ENCODE measurements around the gene KCNK5.

The KCNK5 gene

DNA sequence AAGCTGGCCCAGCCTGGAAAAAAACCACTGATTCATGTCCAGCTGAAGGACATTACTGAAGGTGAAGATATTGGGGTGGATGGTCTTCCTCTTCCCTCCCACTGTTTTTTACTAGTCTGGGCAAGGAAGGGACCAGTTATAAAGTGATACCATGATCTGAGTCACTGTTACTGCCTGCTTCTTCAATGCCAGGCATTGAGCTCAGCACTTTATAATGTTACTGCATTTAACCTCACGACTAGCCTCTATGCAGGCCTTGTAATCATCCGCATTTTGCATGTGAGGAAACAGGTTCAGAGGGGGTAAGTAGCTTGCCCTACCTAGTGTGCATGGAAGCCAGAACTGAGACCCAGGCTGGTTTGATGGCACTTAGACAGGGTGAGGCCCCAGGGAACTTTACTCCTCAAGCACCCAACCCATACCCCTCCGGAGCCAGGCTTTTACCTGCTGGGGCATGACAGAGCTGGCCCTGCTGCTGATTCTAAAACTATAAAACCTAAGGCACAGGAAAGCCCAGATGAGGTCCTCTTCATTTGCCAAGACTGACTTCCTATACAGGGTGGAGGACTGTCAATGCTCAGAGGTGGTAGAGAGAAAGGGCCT, 11.0 kb upstream of the KCNK5 start:
- no peak for DNase-seq (ENCODE audit: low read depth in 1 of 2, low spot score in 1 of 2)

DNA sequence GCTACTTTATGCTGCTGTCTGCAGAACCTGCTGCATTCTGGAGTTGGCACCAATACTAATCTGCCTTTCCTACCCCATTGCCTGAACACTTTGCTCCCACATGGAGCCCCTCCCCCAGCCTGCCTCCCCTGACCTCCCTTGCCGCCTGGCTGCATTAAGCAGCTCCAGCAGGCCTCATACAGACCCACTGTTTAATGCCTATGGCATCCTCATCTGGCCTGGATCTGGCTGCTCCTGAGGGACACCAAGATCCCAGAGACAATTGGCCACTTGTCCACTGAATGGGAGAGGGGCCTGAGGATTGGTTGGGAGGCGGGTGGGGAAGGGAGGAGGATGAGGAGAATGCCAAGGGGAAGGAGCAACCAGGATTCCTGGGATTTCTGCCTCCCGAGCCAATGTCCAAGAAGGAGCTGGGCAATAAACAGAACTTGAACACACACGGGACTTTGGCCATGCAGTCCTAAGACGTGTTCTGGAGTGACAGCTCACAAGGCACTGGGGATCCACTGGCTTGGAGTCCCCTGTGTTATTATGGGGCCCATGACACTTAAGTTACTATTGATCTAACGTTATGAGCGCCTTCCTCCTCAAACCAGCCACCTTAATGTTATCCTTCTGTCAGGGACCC, 10.4 kb upstream of the KCNK5 start:
- no peak for DNase-seq (ENCODE audit: low read depth in 1 of 2, low spot score in 1 of 2)

DNA sequence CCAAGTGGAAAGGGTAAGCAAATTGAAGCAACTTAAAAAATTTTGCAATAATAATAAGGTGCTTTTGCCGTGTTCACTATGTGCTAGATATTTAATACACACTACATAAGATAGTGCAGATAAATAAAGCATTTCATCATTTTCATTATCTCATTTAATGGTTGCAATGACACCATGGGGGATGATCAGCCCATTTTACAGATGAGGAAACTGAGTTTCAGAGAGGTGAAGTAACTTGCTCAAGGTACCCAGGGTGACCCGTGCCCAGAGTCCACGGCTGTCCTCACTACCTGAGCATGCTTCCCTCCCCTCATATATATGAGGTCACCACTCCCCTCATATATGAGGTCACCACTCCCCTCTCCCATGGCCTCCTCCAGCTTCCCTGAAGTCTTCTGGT, 7.5 kb upstream of the KCNK5 start:
- DNase-seq (ENCODE audit: low read depth in 1 of 2, low spot score in 1 of 2): no peak

DNA sequence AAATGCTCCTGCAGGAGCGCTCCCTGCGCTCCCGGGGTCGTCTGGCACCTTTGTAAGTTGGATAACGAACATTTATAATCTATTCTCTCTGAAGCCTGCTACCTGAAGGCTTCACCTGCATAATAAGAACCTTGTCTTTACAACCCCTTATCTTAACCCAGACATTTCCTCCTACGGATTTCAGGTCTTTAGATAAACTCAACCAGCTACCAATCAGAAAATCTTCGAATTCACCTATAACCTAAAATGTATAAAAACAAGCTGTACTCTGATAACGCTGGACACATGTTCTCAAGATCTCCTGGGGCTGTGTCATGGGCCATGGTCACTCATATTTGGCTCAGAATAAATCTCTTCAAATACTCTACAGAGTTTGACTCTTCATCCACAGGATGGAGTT, 4.1 kb upstream of the KCNK5 start:
- DNase-seq (ENCODE audit: low read depth in 1 of 2, low spot score in 1 of 2): no peak

DNA sequence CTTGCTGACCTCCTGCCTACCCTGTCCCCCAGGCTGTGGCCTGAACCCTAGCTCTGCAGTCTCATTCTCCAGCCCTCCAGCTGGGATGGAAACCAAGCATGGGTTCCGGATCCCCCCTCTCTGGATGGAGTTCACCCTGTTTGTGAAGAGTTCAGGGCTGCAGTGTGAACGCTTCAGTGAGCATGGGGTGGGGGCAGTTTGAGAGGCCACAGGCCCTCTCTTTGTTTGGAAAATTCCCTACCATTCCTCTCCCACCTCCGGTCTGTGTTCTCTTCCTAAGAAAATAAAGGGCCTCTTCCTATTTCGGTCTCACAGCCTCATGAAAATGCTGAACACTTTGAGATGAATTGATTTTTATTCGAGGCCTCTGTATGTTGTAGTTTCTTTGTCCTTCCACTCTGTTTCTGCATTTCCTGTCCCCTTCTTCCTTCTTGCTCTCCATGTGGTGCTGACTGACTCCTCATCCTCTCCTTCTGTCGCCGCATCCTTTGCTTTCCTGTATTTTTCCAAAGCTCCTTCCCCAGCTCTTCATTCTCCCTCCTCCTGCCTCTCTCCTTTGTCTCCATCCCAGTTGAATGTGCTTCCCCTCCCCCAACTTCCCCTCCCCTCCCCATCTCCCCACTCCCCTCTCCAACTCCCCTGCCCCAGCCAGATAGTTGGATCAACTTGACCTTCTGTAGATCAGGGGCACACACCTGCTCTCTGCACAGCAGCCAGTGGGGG, 2.4 kb upstream of the KCNK5 start:
- DNase-seq (ENCODE audit: low read depth in 1 of 2, low spot score in 1 of 2): no peak

DNA sequence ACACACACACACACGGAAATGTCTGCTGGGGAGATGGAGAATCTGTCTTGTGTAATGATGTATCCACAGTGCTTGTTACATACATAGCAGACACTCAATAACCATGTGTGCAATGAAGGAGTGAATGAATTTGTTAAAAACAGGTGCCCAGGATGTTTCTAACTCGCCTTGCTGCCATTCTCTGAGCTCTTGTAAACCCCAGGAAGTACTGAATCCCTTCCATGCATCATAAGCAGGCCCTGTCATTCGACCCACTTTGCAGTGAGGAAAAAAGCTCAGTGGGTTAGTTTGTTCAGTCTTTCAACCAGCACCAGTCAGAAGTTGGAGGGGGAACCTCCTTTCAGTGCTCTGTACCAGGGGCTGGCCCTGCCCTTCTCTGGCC, 1.4 kb upstream of the KCNK5 start:
- no peak for DNase-seq (ENCODE audit: low read depth in 1 of 2, low spot score in 1 of 2)

DNA sequence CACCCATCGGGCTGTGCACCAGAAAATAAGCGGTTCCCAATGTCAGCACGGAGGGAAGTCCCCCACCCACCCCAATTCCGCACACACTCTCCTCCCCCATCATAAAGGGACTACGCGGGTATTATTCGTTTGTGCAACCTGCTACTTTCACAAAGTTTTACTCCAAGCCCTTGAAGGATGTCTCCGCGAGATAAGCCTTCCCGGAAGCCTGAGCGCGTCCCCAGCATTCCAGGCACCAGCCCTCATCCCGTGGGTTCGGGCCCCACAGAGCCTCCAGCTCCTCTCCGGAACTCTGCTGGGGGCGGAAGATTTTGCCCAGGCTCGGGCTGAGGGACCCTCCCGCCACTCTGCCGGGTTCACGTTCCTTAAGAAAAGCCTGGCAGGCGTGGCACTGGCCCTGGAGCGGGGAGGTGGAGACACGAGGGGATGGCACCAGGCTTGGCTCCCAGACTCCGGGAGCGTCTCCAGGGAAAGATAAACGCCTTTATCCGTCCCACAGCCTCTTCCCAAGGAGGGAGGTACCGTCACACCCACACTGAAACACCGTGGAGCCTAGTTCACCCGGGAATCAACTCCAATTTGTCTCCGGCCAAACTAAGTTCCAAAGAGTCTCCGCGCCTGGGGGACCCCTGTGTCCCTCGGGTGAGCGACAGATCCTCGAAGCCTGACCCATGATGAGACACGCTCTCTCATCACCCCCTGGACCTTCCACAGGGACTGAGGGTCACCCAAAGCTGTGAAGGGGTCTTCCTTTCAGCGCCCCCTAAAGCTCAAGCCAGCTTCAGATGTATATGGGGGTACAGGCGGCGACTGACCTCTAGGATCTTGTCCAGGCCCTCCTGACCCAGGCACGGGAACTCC, 934 bp downstream of the KCNK5 start:
- no peak for DNase-seq (ENCODE audit: low read depth in 1 of 2, low spot score in 1 of 2)

DNA sequence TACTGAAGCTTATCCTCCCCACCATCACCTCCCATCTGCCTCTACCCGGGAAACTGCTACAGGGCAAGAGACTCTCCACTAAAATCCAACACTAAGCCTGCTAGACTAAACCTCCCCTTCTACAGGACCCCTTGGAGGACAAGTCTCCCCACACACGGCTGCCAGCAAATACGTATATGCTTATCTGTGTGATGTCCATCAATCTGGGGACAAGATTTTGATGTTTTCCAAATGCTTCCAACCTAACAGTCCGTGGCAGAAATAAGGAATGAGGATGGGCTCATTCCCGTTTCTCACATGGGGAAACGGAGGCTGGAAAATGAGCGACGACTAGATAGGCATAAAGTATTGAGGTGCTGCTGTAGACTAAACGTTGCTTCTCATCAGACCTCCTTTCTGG, 1.8 kb downstream of the KCNK5 start:
- no peak for DNase-seq (ENCODE audit: low read depth in 1 of 2, low spot score in 1 of 2)

DNA sequence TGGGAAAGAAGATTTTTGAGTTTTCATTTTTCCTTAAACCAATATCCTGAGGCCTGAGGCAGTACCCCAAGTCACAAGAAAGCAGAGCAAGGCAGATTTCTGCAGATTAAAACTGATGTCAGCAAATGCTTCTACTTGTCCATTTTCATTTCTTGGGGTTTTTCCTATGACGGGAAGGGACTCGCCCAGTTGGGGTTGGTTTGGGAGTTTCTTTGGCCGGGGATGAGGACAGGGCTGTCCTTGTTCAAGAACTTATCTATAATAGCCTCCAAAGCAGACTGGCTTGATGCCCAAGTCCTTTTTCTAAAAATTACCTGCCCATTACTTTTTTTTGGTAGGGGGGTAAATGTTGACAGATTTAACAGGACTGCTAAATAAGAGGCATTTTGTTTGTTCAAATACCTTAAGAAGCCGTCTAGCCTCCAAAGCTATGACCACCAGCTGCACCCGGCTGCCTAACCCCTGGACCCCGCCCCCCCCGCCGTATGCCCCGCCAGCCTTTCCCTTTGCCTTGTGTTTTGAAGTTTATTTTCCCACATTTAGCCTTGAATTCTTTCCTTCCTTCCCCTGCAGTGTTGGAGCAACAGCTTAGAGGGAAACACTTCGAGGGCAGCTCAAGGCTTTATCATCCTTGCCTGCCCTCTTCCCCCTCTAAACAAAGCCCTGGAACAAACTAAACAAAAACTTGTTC, 2.5 kb downstream of the KCNK5 start:
- DNase-seq (ENCODE audit: low read depth in 1 of 2, low spot score in 1 of 2): no peak

DNA sequence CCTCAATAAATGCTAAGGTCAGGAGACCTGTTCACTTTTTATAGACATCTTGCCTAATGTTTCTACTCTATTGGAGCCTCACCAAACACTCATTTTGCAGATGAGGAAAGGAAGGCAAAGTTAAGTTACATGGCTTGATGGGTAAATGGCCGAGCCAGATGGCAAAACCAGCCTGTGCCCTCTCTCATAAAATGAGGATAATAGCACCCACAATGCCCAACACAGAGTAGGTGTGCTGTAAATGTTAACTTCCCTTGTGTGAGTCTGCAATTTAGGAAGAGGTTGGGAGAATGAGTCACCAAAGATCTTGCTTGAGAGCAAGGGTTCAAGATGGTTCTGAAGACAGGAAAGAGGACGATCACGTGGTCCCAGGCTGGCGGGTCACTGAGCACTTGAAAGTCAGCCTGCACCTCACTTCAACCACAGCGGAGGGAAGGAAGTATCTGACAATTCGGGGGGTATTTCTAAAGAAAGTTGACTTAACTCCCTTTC, 3.3 kb downstream of the KCNK5 start:
- DNase-seq (ENCODE audit: low read depth in 1 of 2, low spot score in 1 of 2): no peak

DNA sequence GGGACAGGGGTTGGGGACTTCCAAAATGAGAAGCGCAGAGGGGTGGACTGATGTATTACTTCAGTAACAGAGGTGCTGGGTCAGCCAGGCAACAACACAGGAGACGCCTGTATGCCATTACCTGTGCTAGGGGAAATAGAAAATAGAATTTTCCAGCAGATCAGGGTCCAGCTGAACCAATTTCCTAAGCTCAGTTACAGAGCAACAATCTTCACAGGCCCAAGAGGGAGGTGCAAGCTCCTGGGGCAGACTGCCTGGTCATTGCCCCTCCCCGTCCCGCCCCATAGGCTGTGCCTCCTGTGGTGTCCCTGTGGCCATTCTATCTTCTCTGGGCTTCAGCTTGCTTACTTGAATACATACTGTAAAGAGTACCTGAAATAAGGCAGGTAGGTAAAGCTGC, 3.7 kb downstream of the KCNK5 start:
- no peak for DNase-seq (ENCODE audit: low read depth in 1 of 2, low spot score in 1 of 2)

DNA sequence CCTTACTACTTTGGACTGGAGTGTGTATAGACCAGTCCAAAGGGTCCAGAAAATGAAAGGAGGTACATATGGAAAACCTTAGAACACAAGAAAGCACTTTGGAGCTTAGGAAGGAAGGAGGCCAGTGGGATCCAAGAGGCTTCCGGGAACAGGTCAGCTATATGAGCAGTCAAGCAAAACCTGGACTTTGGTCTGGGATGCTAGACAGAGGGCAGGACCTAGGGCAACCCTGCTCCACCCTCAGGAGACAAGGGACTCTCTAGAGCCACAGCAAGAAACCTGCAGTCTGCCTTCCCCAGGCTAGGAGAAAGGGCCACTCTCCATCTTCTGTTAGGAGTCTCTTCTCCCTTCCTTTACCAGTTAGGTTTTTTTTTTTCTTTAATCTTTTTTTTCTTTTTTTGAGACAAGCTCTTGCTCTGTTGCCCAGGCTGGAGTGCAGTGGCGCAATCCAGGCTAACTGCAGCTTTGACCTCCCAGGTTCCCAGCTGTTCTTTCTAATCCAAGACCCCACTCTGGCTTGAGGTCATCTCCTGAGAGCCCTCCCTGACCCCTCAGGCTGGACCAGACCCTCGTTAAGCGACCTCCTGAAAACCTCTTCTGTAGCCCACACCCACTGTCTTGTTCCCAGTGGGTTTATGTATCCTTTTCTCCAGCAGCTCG, 4.6 kb downstream of the KCNK5 start:
- no peak for DNase-seq (ENCODE audit: low read depth in 1 of 2, low spot score in 1 of 2)

DNA sequence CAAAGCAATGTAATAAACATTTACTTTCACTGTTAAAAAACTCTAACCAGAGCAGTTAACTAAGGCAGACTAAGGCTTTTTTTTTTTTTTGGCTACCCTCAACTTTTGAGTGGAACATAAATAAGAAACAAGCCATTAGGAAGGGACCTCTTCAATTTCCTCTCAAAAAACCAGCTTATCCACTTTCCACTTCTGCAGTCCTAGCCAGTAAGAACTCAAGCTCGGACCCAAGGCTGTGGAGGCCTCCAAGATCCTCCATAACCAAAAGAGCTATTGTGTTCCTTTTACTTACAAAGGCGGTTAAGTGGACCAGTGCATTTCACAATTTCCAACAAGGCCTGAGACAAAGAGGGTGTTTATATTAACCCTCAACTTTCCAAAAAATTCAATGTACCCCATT, 5.3 kb downstream of the KCNK5 start:
- no peak for DNase-seq (ENCODE audit: low read depth in 1 of 2, low spot score in 1 of 2)

DNA sequence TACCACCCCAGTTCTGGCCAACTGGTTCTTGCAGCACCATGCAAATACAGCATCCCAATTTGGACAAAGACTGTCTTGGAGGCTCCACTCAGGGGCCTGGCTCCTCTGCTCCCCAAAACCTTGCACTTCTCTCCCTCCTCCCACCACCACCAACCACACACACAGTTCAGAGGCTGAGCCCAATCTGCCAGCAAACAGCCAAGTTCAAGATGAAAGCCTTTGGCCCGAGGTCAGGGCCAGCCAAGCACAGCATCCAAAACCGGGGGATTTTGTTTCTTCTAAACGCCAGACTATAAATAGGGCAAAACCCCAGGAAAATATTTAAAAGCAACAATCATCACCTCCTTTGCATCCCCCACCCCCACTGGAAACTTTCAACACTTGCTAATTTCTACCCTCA, 5.7 kb downstream of the KCNK5 start:
- DNase-seq (ENCODE audit: low read depth in 1 of 2, low spot score in 1 of 2): no peak

DNA sequence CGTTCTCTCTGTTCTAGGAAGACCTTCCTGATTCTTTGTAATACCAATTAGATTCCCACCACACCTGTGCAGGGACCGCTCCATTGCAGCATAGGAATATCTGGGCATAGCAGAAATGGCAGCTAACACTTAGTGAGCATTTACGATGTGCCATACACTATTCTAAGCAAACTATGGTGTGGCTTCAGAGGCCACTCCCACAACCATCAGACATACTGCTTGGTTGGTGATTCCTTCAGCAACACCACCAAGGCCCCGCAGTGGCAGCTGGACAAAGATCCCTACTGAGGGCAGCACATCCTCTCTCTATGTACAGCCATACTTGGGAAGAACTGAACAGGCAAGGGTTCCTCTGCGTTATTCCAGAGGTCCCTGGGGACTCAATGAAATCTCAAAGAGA, 6.2 kb downstream of the KCNK5 start:
- no peak for DNase-seq (ENCODE audit: low read depth in 1 of 2, low spot score in 1 of 2)

DNA sequence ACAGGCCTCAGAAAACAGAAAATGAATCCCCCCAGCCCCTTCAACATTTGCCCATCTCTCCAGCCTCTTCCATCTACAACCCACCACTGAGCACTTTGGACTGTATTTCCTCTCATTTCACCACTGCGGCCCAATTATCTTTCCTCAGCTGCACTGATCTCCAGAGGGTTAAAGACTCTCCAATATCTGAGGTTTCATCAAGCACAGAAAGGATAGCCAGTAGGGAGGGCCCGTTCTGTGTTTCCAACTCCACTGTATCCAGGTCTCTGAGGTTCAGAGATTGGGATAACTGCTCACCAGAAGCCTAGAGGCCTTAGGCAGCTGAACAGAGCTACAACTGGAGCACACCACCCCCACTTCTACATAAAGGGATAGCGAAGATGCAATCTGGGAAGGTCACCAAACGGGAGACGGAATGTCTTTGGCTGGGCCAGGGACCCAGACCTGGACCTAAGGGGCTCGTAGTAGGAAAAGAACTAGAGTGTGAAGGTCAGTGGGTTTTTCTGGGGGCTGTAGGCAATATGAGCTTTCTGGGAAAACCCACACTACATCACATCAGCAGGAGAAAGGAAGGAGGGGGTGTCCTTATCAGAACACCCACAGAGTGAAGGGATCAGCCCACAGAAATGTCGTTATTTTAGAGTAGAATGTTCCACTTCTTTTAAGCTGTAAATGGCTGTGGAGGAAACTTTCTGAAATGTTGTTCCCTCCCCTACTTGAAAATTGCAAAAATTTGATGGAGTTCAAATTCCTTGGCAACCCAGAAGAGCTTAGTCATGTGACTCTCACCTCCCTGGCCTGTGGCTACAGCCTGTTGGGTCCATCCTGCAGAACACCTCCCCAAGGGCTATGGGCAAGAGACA, 7.3 kb downstream of the KCNK5 start:
- DNase-seq (ENCODE audit: low read depth in 1 of 2, low spot score in 1 of 2): no peak

DNA sequence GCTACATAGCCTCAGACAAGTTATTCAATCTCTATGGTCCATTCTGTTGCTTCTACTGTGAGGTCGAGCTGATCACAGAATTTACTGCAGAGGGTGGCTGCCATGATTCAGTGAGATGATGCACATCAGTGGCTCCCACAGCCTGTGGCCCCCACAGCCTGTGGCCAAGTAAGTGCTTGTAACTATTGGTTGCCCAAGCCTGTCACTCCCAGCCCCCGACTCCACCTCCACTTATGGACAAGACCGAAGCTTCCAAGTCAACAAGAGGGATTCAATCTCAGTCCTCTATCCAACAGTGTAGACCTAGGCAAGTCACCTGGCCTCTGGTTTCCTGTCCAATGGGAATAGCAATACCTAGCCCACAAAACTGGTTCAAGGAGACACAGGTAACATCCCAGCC, 8.2 kb downstream of the KCNK5 start:
- no peak for DNase-seq (ENCODE audit: low read depth in 1 of 2, low spot score in 1 of 2)

DNA sequence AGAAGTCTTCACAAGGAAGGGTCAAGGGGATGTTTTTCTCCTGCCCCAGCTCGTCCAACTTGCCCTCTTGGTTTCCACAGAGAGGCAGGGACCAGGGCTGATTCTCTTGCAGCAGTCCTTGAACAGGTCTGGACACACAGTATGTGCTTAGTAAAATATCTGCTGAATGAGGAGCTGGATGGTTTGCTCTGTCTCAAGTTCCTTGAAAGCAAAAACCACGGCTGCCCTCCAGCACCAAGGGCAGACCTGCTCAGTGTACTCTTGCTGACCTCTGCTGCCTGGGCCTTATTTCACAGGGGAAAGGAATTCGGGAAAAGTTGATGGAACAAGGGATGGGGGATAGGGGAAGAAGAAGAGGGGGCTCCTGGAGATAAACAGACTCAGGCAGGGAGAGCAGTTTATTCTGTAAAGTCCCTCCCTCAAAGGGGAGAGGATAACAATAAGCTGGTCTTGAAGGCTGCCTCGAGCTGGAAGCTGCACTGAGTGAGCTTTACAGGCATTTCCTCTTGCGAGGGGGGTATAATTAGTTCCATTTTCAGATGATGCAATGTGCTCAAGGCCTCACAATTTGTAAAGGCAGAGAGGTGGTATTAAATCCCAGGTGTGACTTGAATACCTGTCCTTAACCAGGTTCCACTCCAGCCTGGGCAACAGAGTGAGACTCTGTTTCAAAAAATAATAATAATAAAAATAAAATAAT, 10.3 kb downstream of the KCNK5 start:
- DNase-seq (ENCODE audit: low read depth in 1 of 2, low spot score in 1 of 2): no peak
